Pancreas (tissue), 10 donors: ENCODE data around the gene LRP1B. TPM values are rescaled to one million over a fixed set of nuclear protein-coding genes. Genes with fewer than 3 reads are reported as not detected.

Source experiments
- ATAC-seq, 4 donors: fragments of 200-7000 bp; cut with Tn5 transposase; one replicate each; pipeline versions ENCODE4 v1.8.0 to v1.9.1; 2020; ENCODE audit warnings: mild to moderate bottlenecking in 4 of 4, moderate library complexity in 4 of 4
- DNase-seq, 6 donors: peaks; one replicate each; pipeline ENCODE4 v3.0.0-alpha.2; 2020
- FAIRE-seq: peaks from 2 replicates; lab custom pipeline; 2012; peaks lifted over from hg19 to GRCh38; lab: Jason Lieb, UNC
- H3K27ac ChIP-seq, 4 donors: fragments of 200-600 bp; sonication (generic); 1 replicate in 3 of 4; 2 replicates in 1 of 4; pipeline versions ENCODE4 v1.5.0 to v1.8.0; 2020
- H3K27me3 ChIP-seq, 4 donors: fragments of 200-600 bp; one replicate each; pipeline ENCODE4 v1.8.0; 2021
- H3K36me3 ChIP-seq, 3 donors: fragments of 200-600 bp; sonication (generic) in 1 of 3; one replicate each; pipeline versions ENCODE4 v1.5.0 to v1.8.0; 2020 to 2021
- H3K4me1 ChIP-seq, 3 donors: fragments of 200-600 bp; one replicate each; pipeline ENCODE4 v1.8.0; 2021
- H3K4me3 ChIP-seq, 4 donors: fragments of 200-600 bp; sonication (generic) in 2 of 4; one replicate each; pipeline versions ENCODE4 v1.5.0 to v1.8.0; 2020 to 2021
- H3K9me3 ChIP-seq, 4 donors: fragments of 200-600 bp; one replicate each; pipeline ENCODE4 v1.8.0; 2021
- WGBS, 2 donors: extraction: QIAGEN DNeasy Blood & Tissue Kit; methylation state at CpG; one replicate each; pipeline ENCODE4 v1.1.7; 2013; 5-methylcytosine and 5-hydroxymethylcytosine counted together
- intact Hi-C, 3 donors: fragments of 100-400 bp; cut with DNase I; formaldehyde crosslinking; loops; one replicate each; pipeline versions ENCODE4 v1.11.1 to v1.14.2; 2022
- polyA plus RNA-seq, 2 donors: library from polyadenylated mRNA; stranded (reverse); fragments of 200-250 nt; gene quantifications; one replicate each; pipeline ENCODE4 v1.2.3, GENCODE V29; 2013
- total RNA-seq, 6 donors: library from RNA; stranded (reverse); fragmentation: NEBNext Ultra II Directional in 4 of 6; extraction: Animal tissue kit (Norgen Biotek cat#: 25700) in 4 of 6; gene quantifications; one replicate each; pipeline versions ENCODE4 v1.2.1 to v1.2.4, GENCODE V29; 2021 to 2023
- TF ChIP-seq, protein P1 (sequence below), 4 donors: fragments of 200-600 bp; sonication (generic) in 3 of 4; IDR thresholded peaks; one replicate each; pipeline versions ENCODE4 v1.5.0 to v1.8.0; 2021; ENCODE audit warnings: antibody characterized with exemption in 4 of 4
- donor health status: healthy with polysubstance abuse.
- donor health status: DM: no; HTN: no; CAD: no; lungs with moderate emphysema.
- donor health status: DM: no; HTN: no; CAD: no.
- donor health status: control.
- donor health status: control.
- donor health status: Bipolar disorder and iron deficiency.
- donor health status: DM: yes; HTN: yes; CAD: no.
- donor health status: DM: no; HTN: no; CAD: no.
- donor health status: DM: no; HTN: no; CAD: no.
- donor health status: DM: yes; HTN: yes; CAD: no.

Gene LRP1B
- total and polyA plus RNA-seq, 8 donors: 0.06 to 0.55 (median 0.25) TPM

DNA sequence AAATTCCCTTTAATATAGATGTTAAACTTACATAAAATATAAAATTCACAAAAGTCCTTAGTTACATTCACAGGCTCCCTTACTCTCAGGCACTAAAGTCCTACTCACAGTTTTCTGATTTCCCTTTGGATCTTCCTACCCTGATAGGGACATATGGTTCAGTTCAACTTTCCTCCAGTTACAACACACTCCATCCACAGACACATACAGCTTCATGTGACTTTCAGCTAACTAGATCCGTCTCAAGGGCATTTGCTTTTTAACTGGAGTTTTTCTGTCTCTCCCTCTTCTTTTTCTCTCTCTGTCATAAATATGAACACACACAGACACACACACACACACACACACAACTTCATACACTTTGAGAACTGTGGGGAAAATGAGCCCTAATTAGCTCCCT lies 419.2 kb downstream of the LRP1B start:
- Histone ChIP-seq H3K4me1 (no peaks in the 10 kb centered on the region), H3K4me3 (no peak overlapping the region), H3K27ac (no peak overlapping the region), H3K36me3 (no peaks in the 10 kb centered on the region), H3K27me3 (no peaks in the 10 kb centered on the region), H3K9me3 (no peaks in the 10 kb centered on the region)
- DNase-seq: no peak
- no peak for ATAC-seq
- intact Hi-C loops: no loop called here
- WGBS, 2 donors: 44 to 70% methylated on average over 1 of the region's 1 CpG
- TF ChIP-seq, protein P1, sequence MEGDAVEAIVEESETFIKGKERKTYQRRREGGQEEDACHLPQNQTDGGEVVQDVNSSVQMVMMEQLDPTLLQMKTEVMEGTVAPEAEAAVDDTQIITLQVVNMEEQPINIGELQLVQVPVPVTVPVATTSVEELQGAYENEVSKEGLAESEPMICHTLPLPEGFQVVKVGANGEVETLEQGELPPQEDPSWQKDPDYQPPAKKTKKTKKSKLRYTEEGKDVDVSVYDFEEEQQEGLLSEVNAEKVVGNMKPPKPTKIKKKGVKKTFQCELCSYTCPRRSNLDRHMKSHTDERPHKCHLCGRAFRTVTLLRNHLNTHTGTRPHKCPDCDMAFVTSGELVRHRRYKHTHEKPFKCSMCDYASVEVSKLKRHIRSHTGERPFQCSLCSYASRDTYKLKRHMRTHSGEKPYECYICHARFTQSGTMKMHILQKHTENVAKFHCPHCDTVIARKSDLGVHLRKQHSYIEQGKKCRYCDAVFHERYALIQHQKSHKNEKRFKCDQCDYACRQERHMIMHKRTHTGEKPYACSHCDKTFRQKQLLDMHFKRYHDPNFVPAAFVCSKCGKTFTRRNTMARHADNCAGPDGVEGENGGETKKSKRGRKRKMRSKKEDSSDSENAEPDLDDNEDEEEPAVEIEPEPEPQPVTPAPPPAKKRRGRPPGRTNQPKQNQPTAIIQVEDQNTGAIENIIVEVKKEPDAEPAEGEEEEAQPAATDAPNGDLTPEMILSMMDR (IDR thresholded peaks at IDR 0.05): no peak
- no peak for FAIRE-seq

DNA sequence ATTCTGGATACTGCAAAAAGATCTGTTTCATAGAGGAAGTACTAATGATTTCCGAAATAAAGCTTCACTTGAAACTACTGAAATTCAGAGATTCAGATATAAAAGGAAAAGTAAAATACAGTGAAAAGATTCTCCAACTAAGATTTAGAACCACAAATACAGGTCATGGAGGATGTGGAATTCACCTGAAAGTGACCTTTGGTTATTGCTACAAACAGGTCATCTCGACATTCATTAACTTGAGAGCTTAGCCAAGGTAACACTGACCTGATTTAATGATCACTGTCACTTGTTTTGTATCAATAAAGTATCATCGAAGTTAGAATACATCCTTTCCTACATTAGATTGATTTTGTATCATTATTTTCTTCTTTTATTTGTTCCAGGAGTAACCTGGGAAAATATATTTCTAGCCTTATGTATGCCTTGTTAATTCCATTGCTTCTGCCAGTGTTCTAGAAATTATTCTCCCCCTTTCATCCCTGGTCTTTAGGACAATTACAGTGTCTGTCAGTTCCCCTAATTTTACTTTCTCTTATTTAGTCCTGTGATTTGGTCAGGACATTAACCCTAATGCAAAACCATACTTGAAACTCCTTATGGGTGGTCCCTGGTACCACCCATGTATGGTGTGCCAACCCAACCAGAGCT lies 420.1 kb downstream of the LRP1B start:
- FAIRE-seq (no peak), DNase-seq (no peak), ATAC-seq (no peak)
- H3K27ac ChIP-seq: no peak overlapping the region
- TF ChIP-seq, protein P1 (IDR thresholded peaks at IDR 0.05): no peak
- intact Hi-C loops: no loop called here
- no peaks in the 10 kb centered on the region for H3K4me1 ChIP-seq
- H3K27me3 ChIP-seq: no peaks in the 10 kb centered on the region
- no peaks in the 10 kb centered on the region for H3K9me3 ChIP-seq
- no peaks in the 10 kb centered on the region for H3K36me3 ChIP-seq
- H3K4me3 ChIP-seq: no peak overlapping the region
- 65 to 70% methylated on average over 3 of the region's 3 CpGs for WGBS, 2 donors

DNA sequence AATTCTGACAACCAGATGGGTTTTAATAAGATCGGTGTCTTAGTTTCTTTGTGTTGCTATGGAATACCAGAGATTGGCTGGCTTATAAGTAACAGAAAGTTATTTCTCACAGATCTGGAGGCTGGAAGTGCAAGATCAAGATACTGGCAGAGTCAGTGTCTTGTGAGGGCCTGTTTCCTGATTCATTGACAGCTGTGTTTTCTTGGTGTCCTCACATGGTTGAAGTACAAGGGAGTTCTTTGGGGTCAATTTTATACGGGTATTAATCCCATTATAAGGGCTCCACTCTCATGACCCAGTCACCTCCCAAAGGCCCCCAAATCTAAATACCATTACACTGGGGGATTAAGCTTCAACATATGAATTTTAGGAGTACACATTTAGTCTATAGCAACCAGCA lies 421.1 kb downstream of the LRP1B start:
- Histone ChIP-seq H3K27ac (no peak overlapping the region), H3K9me3 (no peaks in the 10 kb centered on the region), H3K27me3 (no peaks in the 10 kb centered on the region), H3K4me1 (no peaks in the 10 kb centered on the region), H3K4me3 (no peak overlapping the region), H3K36me3 (no peaks in the 10 kb centered on the region)
- DNase-seq (no peak), FAIRE-seq (no peak), ATAC-seq (no peak)
- intact Hi-C loops: no loop called here
- 73 to 81% methylated on average over 2 of the region's 2 CpGs for WGBS, 2 donors
- TF ChIP-seq, protein P1 (IDR thresholded peaks at IDR 0.05): no peak

DNA sequence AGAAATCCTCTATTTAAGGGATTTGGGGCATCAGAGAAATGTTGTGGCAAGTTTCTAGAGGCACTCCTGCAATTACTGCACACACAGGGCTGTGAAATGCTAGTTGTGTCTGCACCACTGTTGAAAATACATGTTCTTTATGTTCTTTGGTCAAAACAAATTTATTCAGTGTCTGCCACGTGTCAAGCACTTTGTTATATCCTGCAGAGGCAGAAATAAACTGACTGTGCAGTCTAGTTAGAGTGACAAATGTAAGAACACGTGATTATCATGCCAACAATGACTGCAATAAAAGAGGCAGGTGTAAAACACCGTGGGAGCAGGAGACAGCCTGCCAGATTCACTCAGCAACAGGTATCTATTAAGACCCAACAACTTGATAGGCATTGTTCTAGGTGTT lies 423.3 kb downstream of the LRP1B start:
- Histone ChIP-seq H3K9me3 (no peaks in the 10 kb centered on the region), H3K27me3 (no peaks in the 10 kb centered on the region), H3K4me1 (no peaks in the 10 kb centered on the region), H3K36me3 (no peaks in the 10 kb centered on the region), H3K27ac (no peak overlapping the region), H3K4me3 (no peak overlapping the region)
- DNase-seq (no peak), ATAC-seq (no peak), FAIRE-seq (no peak)
- TF ChIP-seq, protein P1 (IDR thresholded peaks at IDR 0.05): no peak
- WGBS, 2 donors: 20 to 28% methylated on average over 3 of the region's 3 CpGs
- intact Hi-C loops: no loop called here

DNA sequence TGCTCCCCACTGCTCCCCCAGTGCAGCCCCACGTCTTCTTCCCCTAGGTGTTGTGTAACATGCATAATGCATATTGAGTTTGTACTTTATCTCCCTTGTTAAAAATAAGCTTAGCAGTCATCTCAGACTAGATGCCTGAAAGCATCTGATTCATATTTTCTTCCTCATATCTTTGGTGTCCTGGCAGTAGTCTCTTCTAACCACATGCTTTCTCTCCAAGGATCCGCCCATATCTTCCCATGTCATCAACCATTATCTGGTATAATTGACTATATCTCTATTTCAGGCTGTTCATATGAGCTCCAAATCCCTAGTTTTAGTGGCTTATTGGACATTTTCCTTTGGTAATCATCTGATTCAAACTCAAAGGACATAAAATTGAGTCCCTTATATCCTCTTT lies 426.3 kb downstream of the LRP1B start:
- H3K36me3 ChIP-seq: no peaks in the 10 kb centered on the region
- no peaks in the 10 kb centered on the region for H3K27me3 ChIP-seq
- H3K4me3 ChIP-seq: no peak overlapping the region
- no peak overlapping the region for H3K27ac ChIP-seq
- ATAC-seq (no peak), DNase-seq (no peak), FAIRE-seq (no peak)
- intact Hi-C loops: no loop called here
- 50 to 72% methylated on average over 2 of the region's 2 CpGs for WGBS, 2 donors
- TF ChIP-seq, protein P1 (IDR thresholded peaks at IDR 0.05): no peak
- H3K4me1 ChIP-seq: no peaks in the 10 kb centered on the region
- no peaks in the 10 kb centered on the region for H3K9me3 ChIP-seq
